HG02943 (cell line): ENCODE measurements around the gene CACNA2D3.

ENCODE experiments used
- ATAC-seq: cut with Tn5 transposase; IDR thresholded peaks from one replicate; pipeline ENCODE4 v1.9.1; 2021; ENCODE audit warnings: mild to moderate bottlenecking, low read depth, moderate library complexity; ENCODE audit not compliant: unreplicated experiment

The CACNA2D3 gene

GRCh38 chr3:54849360-54849759, 727.0 kb downstream of the CACNA2D3 start:
- ATAC-seq: no peak

GRCh38 chr3:54850484-54851018, 728.2 kb downstream of the CACNA2D3 start:
- no peak for ATAC-seq

GRCh38 chr3:54853573-54854404, 731.4 kb downstream of the CACNA2D3 start:
- ATAC-seq: no peak

- ATAC-seq: no peak
These were observed 733.9 kb downstream of the CACNA2D3 start for GRCh38 chr3:54856271-54856670.

GRCh38 chr3:54857343-54857742, 735.0 kb downstream of the CACNA2D3 start:
- ATAC-seq: no peak

- no peak for ATAC-seq
These were observed 735.9 kb downstream of the CACNA2D3 start for GRCh38 chr3:54858093-54858785.

- no peak for ATAC-seq
These were observed 736.8 kb downstream of the CACNA2D3 start for GRCh38 chr3:54859184-54859583.

DNA sequence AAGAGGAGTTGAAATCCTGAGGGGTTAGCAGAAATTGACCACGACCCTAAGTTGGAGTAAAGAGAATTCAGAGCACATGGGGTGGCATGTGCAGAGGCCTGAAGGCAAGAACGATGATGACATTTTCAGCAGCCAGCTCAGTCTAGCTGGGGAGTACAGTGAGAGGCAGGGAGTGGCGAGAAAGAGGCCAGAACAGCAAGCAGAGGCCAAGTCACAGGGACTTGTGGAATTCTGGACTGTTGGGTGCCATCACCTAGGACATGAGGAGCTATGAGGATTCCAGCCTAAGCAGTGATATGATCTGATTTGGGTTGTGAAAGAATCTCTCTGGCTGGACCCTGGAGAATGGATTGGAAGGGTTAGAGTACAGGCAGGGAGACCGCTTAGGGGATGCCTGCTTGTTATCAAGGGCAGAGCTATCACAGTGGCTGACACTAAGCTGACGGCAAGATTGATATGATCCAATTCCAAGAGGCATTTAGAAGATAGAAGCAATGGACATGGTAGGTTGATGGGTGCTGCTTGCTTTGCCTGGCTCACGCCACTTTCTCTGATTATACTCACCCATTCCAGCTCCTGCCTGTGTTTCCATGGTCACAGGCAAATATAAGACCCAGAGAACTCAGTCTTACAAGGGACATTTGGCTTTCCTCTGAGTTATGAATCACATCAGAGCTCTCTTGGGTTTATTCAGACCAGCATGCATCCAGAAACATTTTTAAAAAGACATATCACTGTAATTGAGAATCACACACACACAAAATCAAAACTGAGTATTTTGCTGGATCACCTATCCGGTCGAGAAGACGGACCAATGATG, 739.1 kb downstream of the CACNA2D3 start:
- no peak for ATAC-seq

DNA sequence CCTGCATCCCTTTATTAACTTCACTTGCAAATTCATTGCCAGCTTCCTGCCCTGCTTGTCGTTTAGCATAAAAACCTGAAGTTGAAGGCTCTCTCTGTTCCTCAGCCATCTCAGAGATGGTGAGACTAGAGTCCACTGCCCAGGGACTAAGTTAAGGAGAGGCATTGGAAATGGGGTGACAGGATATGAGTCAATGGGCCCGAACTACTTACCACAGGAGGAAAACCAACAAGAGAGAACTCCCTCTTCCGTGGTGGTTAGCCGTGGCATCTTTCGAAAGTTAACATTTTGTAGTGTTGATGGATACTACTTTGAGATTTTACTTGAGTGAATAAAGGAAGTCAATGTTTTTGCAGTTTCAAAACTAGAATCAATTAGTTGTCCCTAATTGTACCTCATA, 740.2 kb downstream of the CACNA2D3 start:
- ATAC-seq: no peak

GRCh38 chr3:54863366-54863765, 741.0 kb downstream of the CACNA2D3 start:
- no peak for ATAC-seq

DNA sequence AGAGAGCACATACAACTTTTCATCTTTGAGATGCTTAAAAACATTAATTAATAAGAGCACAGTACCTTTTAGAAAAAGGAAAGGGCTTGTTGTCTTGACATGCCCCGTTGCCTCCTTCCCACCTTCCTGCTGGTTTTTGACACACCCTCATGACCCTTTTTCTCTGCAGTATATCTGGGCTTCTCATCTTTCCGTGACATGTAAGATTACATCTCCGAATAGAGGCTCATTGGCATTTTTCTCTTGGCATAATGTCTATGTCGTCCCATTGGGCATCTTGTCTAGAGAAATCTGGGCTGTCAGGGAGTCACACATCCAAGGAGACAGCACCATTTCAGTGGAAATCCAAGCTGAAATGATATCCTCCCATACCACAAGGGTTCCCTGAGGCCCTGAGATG, 741.4 kb downstream of the CACNA2D3 start:
- ATAC-seq: no peak

DNA sequence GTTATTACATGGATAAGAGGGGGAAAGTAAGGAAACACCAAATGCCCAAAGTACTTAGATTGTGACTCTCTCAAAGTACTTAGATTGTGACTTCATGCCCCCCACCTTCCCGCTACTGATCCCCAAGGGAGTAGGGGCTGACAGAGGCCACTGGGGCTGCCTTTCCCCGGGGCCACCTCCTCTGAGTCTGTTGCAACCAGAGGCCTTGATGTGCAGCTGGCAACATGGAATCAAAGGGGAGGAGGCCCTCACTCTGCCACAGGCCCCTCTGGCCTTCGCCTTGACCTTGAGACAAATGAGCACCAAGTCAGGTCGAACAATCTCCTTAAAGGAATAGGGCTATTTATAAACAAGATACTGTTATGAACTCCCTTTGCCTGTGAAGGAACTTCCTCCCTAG, 743.0 kb downstream of the CACNA2D3 start:
- no peak for ATAC-seq

DNA sequence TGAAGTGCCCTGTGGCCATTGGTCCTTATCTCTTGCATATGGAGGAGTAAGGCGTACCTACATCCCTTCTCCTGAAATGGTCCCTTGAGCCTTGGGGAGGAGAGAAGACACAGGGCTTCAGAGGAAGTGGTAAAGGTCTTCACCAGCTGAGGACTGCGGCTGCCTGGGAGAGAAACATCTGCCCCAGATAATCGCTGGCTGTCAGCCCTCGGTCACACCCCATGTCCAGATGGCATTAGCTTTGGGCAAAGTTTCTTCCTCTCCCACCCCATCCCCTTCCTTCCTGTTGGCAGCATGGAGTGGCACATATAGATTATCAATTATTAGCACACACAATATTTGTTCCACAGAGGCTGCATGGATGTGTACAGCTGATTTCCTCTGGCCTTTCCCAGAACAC, 743.9 kb downstream of the CACNA2D3 start:
- ATAC-seq: no peak

DNA sequence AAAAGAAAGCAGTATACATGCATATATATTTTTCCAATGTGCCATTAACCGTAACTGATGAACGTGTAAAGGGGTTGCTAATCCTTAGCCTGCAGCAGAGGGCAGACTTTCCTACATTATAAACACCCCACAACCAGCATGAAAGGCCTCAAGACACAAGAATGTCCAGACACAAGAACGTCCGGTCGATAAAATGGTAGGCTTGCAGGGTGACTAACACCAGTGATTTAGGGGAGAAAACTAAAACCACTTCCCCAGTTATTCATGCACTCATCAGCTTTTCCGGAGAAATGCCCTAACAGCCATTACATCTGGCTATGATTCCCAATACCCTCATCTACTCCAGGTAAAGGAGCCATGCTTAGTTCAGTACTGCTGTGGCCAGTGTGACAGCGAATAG, 748.1 kb downstream of the CACNA2D3 start:
- ATAC-seq: no peak

GRCh38 chr3:54871867-54872266, 749.5 kb downstream of the CACNA2D3 start:
- ATAC-seq: no peak

DNA sequence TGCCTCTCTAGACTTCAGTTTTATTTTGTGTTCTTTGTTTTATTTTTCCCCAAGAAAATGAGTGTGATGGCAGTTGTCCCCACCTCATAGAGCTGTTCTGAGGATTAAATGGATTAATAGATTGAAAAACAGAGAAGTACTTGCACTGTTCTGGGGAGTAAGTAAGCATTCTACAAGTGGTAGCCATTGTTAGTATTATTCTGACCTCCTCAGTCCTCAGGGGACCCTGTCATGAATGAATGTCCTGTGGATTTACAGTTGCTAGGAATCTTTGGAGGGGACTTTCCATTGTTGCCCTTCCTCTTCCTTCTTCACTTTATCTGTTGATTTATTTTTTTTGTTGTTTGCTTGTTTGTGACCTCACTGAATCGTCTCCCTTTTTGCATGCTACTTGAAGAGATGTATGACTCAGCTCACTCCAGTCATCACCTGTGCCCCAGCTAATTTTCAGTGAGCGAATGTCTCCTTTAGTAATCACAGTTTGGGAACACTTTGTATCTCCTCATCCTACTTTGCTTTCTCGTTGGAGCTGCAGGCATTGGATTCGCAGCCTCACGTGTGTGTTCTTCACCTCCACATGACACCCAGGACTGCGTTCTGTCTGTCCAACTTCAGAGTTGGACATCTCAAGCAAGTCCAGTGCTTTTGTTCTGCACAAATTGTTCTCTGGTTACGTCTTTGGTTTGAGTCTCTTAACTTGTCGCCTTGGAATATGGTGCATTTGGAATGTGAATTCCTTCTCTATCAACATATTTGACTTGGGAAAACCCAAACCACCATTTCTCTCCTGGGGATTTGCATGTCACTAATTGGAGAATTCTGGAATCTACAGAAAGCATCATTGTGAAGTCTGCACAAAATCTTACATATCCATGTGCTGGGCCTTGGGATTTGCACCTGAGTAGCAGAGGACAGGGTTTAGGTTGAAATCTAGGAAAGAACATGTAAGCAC, 751.0 kb downstream of the CACNA2D3 start:
- no peak for ATAC-seq

DNA sequence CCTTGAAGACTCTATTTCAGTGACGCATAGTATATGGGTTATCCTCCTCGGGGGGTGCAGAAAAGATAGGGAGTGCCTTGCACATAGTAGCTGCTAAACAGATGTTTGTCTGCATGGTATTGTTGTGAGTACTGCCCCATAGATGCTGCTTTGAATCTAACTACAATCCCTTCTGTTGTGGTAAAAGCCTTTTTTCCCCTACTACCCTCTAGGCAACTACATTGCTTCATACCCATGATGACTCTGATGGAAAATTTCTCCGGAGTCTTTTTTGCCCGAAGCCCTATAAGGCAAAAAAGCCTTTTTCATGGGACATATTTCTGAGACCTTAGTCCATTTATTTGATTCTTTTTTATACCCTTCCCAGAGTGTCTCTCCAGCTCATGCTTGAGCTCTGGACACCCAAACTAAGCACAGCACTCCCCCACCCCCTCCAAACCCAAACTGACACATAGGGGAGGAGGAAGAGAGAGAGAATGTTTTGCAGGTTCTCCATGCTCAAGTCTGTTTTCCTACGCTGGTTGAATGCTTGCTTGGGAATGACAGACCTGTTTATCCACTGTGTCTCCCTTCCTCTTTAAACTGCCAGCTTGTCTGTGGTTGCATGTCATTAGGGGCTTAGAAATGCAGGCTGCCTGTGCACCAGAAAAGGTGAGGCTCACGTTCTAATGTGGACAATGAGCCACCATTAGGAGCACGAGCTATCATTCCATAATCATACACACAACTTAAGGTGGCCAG, 752.6 kb downstream of the CACNA2D3 start:
- no peak for ATAC-seq

DNA sequence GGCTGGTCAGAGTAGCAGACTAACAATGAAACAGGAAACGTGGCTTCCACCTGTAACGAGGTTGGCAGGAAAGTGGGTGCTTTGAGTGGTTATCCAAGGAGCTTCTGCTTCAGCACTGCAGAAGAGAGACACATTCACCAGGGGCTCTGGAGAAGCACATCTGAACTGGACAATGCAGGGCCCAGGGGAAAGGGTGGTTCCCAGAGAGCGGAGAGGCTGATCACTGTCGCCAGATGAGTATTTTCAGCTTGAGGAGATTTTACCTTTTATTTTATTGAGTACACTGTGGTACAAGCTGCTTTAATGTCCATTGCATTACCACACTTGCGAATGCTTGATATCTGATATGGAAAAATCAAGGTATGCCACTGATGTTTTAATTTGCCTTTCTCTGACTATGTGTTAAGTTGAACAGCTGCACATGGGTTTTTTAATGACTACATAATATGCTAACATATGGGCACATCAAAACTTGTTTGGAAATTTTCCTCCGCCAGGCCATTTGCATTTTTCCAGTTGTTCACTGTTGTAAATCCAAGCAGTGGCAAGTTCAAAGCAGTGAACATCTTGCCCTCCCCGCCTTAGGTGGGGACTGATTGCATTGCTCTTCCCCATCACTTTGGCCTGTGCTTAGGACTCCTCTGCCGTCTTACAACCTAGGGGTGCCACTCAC, 753.4 kb downstream of the CACNA2D3 start:
- no peak for ATAC-seq

DNA sequence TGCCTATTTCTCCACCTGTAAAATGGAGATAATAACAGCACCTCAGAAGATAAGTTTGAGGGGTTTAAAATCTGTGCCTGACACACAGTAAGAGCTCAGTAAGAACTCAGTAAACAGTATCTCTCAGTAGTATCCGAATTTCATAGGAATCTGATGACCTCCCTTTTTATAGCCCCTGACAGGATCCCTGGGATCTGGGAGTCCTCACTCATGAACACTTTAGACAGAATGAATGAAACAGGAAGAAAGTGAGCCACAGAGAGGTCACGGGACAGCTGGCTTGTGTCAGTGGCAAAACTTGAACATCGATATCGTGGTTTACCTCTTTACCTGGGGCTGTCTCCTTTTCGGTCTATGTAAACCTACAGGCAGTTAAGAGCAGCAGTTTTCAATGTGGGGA, 754.3 kb downstream of the CACNA2D3 start:
- no peak for ATAC-seq
